Neural cell (in vitro differentiated cells): ENCODE measurements around the gene CHRNA7. TPM values are rescaled to one million over a fixed set of nuclear protein-coding genes. Genes with fewer than 3 reads are reported as not detected.
"Not testable (repeated sequence)": the region's sequence is repeated elsewhere in the genome, so short reads cannot be mapped to it uniquely, and the experiment has no call there.

ENCODE experiments used
- H2AFZ ChIP-seq: fragments of 200-600, 300-800 bp; sonication (generic), shearing (Covaris generic); 2 replicates; pipeline ENCODE4 v1.6.0; 2014; ENCODE audit warnings: low read depth, mild to moderate bottlenecking, antibody characterized with exemption, low read length, moderate library complexity
- H3F3A ChIP-seq: fragments of 200-600 bp; shearing (Covaris generic); 2 replicates; pipeline ENCODE4 v1.6.1; 2016; ENCODE audit warnings: mild to moderate bottlenecking, moderate library complexity, mixed read lengths, antibody characterized with exemption, low read length; ENCODE audit not compliant: insufficient read depth, poor library complexity, severe bottlenecking
- H3K27ac ChIP-seq: fragments of 200-600, 300-800 bp; sonication (generic), shearing (Covaris generic); 2 replicates; pipeline ENCODE4 v1.5.1; 2014; ENCODE audit warnings: mild to moderate bottlenecking, low read length, moderate library complexity
- H3K27me3 ChIP-seq: fragments of 300-800, 200-600 bp; sonication (generic), shearing (Covaris generic); 2 replicates; pipeline ENCODE4 v1.6.0; 2014; ENCODE audit warnings: mild to moderate bottlenecking, low read depth, low read length, moderate library complexity; ENCODE audit not compliant: insufficient read depth
- H3K36me3 ChIP-seq: fragments of 300-800, 200-600 bp; sonication (generic), shearing (Covaris generic); 2 replicates; pipeline ENCODE4 v1.5.1; 2014; ENCODE audit warnings: mild to moderate bottlenecking, antibody characterized with exemption, low read length, moderate library complexity; ENCODE audit not compliant: insufficient read depth
- H3K4me2 ChIP-seq: fragments of 300-800, 200-600 bp; sonication (generic), shearing (Covaris generic); 2 replicates; pipeline ENCODE4 v1.6.0; 2014; ENCODE audit warnings: mild to moderate bottlenecking, low read length
- H3K4me3 ChIP-seq: fragments of 300-800, 200-600 bp; sonication (generic), shearing (Covaris generic); 2 replicates; pipeline ENCODE4 v1.5.1; 2014; ENCODE audit warnings: mild to moderate bottlenecking, low read length, moderate library complexity
- H3K79me2 ChIP-seq: fragments of 200-600 bp; shearing (Covaris generic); replicated peaks from 2 replicates; pipeline ENCODE4 v1.6.0; 2014; ENCODE audit warnings: mild to moderate bottlenecking, low read length, moderate library complexity; ENCODE audit not compliant: insufficient read depth
- H3K9ac ChIP-seq: fragments of 300-800, 200-600 bp; sonication (generic), shearing (Covaris generic); 2 replicates; pipeline ENCODE4 v1.6.1; 2016; ENCODE audit warnings: mild to moderate bottlenecking, low read length, mixed read lengths
- H3K9me2 ChIP-seq: fragments of 200-600 bp; shearing (Covaris generic); 2 replicates; pipeline ENCODE4 v1.6.1; 2016; ENCODE audit warnings: mild to moderate bottlenecking, low read length, mixed read lengths; ENCODE audit not compliant: insufficient read depth
- H3K9me3 ChIP-seq: fragments of 200-600, 300-800 bp; sonication (generic), shearing (Covaris generic); 2 replicates; pipeline ENCODE4 v1.6.1; 2016; ENCODE audit warnings: mild to moderate bottlenecking, mixed run types, low read length, moderate library complexity, mixed read lengths
- H4K20me1 ChIP-seq: fragments of 200-600 bp; shearing (Covaris generic); 2 replicates; pipeline ENCODE4 v1.6.1; 2016; ENCODE audit warnings: mild to moderate bottlenecking, mixed run types; ENCODE audit not compliant: insufficient read depth
- POLR2AphosphoS5 ChIP-seq: IDR thresholded peaks from 2 replicates; pipeline ENCODE4 v1.6.1; 2012
- polyA plus RNA-seq: library from polyadenylated mRNA; depleted of rRNA; stranded (reverse); fragments of >200 nt; gene quantifications from 2 replicates; pipeline ENCODE4 v1.2.3, GENCODE V29; 2014

Gene CHRNA7
- polyA plus RNA-seq, 1 donor from 2014 or later = 5.0 TPM

DNA sequence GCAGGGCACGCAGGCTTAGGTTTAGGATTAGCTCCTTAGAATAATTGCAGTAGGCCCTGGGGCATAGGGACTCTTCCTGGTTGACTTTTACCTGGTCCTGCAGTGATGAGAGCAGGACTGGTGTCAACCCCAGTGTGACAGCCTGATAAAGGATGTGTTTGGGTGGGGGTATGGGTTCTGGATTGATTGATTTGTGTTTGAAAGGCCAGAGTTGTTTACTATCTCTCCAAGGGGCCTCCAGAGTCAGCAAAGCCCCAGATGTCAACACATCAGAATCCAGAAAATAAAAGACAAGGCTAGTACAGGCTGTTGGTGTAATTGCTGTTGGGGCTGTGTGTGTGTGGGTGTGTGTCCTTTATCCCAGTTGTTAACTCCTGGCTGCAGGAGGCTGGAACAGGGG is 122.3 kb downstream of the CHRNA7 start:
- Histone ChIP-seq H3K36me3 (no peaks in the 10 kb centered on the region), H3K9ac (no peak overlapping the region), H3K79me2 (no peaks in the 10 kb centered on the region), H3K27me3 (no peaks in the 10 kb centered on the region), H3F3A (no peaks in the 10 kb centered on the region), H3K4me3 (no peak overlapping the region), H3K9me3 (no peaks in the 10 kb centered on the region), H3K4me2 (no peak overlapping the region), H3K9me2 (no peaks in the 10 kb centered on the region), H2AFZ (no peak overlapping the region), H4K20me1 (no peaks in the 10 kb centered on the region), H3K27ac (no peak overlapping the region)
- no peak for TF ChIP-seq POLR2AphosphoS5

DNA sequence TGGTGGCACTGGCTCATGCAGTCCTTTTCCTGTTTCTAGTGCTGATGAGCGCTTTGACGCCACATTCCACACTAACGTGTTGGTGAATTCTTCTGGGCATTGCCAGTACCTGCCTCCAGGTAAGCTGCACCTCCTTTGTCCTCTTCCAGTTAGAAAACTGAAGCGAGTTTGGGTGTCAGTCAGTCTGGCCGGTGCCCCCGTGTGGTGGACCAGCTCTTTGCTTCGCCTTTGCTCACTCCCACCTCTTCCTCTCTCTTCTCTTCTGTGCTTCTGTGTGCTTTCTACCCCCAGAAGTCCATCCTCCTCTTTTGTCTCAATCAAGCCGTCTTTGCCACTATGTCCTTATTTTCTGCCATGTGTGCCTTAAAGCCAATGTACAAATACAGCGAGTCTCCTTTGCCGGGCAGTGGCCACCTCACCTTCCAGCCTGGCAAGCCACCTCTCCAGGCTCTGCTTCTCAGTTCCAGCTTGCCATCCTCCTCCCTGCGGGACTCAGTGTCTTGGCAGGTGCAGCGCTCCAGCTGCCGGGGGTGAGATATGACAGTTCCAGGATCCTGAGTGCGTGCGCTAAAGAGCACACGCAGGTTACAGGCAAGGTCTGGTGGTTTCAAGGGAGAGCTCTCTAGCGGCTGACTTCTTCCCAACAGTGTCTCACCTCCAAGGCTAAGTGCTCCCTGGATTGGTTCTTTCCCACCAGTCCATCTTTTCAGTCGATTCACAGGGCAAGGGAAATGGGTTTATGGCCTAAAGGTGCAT is 123.7 kb downstream of the CHRNA7 start:
- H2AFZ ChIP-seq, H4K20me1 ChIP-seq, H3K9ac ChIP-seq, H3K36me3 ChIP-seq, H3K4me2 ChIP-seq, H3K27me3 ChIP-seq, H3K4me3 ChIP-seq, H3F3A ChIP-seq, H3K79me2 ChIP-seq, H3K27ac ChIP-seq, H3K9me2 ChIP-seq, H3K9me3 ChIP-seq: not testable (repeated sequence)

DNA sequence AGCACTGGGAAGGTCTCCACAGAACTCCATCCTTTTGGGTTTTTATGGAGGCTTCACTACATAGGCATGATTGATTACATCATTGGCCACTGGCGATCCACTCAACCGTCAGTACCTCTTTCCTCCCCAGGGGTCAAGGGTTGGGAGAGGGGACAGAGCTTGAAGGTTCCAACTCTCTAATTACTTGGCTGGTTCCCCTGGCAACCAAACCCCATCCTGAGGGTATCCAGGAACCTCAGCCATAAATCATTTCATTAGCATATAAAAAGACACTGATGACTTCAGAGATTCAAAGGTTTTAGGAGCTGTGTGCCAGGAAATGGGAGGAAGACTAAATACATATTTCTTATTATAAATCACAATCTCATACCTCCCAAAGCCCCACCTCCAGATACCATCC is 131.8 kb downstream of the CHRNA7 start:
- not testable (repeated sequence) for H3K36me3 ChIP-seq, H3K27me3 ChIP-seq, H3K4me2 ChIP-seq, H3K27ac ChIP-seq, H2AFZ ChIP-seq, H3K9me2 ChIP-seq, H4K20me1 ChIP-seq, H3F3A ChIP-seq, H3K9ac ChIP-seq, H3K79me2 ChIP-seq, H3K9me3 ChIP-seq, H3K4me3 ChIP-seq

DNA sequence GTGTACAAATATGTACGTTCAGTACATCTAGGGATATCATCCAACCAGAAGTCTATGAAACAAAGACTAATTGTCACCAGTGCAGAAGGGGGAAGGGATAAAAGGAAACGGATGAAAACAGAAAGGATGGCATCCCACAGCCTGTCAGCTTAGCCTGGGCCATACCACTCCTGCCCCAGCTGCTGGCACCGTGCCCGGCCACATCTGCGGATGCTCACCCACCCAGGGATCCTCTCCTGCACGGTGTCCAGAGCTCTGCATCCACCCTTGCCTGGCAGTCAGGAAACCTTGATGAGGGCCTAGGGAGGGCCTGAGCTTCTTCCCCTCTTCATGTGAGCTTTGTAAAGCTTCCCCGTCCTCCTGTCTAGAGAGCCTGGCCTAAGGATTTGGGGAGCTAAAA is 133.8 kb downstream of the CHRNA7 start:
- not testable (repeated sequence) for H3K9ac ChIP-seq, H3K4me3 ChIP-seq, H3K9me2 ChIP-seq, H3K4me2 ChIP-seq, H2AFZ ChIP-seq, H3K27me3 ChIP-seq, H3K36me3 ChIP-seq, H4K20me1 ChIP-seq, H3F3A ChIP-seq, H3K27ac ChIP-seq, H3K9me3 ChIP-seq, H3K79me2 ChIP-seq

DNA sequence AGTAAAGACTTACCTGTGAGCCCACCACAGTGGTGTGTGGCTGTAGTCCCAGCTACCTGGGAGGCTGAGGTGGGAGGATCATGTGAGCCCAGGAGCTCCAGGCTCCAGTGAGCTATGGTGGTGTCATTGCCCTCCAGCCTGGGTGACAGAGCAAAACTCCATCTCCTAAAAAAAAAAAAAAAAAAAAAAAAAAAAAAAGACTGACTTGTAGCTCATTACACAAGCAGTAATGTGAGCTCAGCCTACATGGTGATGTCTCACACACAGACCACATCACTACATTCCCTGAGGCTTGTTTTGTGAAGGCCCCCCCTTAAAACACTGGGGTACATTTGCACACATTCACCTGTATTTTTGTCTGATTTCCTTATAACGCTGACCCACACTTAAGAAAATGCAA is 134.4 kb downstream of the CHRNA7 start:
- not testable (repeated sequence) for H3K79me2 ChIP-seq, H3K27me3 ChIP-seq

DNA sequence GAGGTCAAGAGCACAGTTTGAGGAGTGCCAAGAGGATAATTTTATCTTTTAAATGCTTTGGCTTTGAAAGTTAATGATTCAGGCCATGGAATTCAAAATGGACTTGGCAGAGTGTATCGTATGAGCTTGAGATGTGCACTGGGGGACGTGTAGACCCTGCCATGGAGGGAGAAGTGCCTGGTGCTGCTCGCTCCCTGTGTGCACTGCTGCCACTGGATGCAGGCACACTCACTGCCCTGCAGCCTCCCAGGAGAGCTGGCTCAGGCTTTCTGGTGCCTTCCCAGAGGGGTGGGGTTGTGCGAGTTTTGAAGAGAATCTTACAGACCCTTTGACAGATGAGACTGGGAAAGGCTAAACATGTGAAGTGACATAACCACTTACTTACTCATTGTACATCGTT is 135.5 kb downstream of the CHRNA7 start:
- H3K9me3 ChIP-seq, H3K27ac ChIP-seq, H3K4me2 ChIP-seq, H3K9ac ChIP-seq, H3K79me2 ChIP-seq, H3K36me3 ChIP-seq, H3K9me2 ChIP-seq, H3K27me3 ChIP-seq, H3F3A ChIP-seq, H3K4me3 ChIP-seq, H4K20me1 ChIP-seq, H2AFZ ChIP-seq: not testable (repeated sequence)

More for the DNA sequence above, 134.4 kb downstream of the CHRNA7 start:
- H3K27ac ChIP-seq, H2AFZ ChIP-seq, H3K9me3 ChIP-seq, H4K20me1 ChIP-seq, H3K9me2 ChIP-seq, H3K36me3 ChIP-seq, H3K9ac ChIP-seq, H3F3A ChIP-seq, H3K4me2 ChIP-seq, H3K4me3 ChIP-seq: not testable (repeated sequence)

DNA sequence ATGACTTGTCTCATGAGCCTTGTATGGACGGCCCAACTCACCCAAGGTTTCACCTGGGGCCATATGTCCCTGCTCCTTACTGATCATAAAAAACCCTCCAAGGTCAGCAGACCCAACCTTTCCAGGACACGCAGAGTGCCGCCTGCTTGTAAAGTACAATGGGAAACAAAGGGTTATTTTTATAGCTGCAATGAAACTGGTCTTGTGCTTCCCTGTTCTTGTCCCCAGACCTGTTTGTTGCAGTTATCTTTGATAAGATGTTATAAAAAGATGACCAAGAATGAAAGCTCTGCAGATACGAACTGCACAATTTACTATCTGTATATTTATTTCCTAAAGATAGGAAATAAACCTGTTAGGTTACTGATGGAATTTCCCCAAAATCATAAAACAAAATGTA is 136.0 kb downstream of the CHRNA7 start:
- not testable (repeated sequence) for H3K9me2 ChIP-seq, H3K36me3 ChIP-seq, H3K4me2 ChIP-seq, H2AFZ ChIP-seq, H3K79me2 ChIP-seq, H4K20me1 ChIP-seq, H3K27me3 ChIP-seq, H3K9me3 ChIP-seq, H3F3A ChIP-seq, H3K27ac ChIP-seq, H3K9ac ChIP-seq, H3K4me3 ChIP-seq

DNA sequence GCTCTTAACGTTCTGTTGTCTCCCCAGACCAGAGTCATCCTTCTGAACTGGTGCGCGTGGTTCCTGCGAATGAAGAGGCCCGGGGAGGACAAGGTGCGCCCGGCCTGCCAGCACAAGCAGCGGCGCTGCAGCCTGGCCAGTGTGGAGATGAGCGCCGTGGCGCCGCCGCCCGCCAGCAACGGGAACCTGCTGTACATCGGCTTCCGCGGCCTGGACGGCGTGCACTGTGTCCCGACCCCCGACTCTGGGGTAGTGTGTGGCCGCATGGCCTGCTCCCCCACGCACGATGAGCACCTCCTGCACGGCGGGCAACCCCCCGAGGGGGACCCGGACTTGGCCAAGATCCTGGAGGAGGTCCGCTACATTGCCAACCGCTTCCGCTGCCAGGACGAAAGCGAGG is 137.6 kb downstream of the CHRNA7 start:
- H3K4me2 ChIP-seq, H2AFZ ChIP-seq, H4K20me1 ChIP-seq, H3K9me3 ChIP-seq, H3K79me2 ChIP-seq, H3K4me3 ChIP-seq, H3K27ac ChIP-seq, H3K9ac ChIP-seq, H3K9me2 ChIP-seq, H3K36me3 ChIP-seq, H3K27me3 ChIP-seq, H3F3A ChIP-seq: not testable (repeated sequence)
